HepG2 (cell line): ENCODE results near the gene TGM1. TPM values are rescaled to one million over a fixed set of nuclear protein-coding genes. Genes with fewer than 3 reads are reported as not detected.

ENCODE experiments used
- ATAC-seq: fragments of 200-7000 bp; cut with Tn5 transposase; 3 replicates; pipeline ENCODE4 v1.9.1; 2020; ENCODE audit warnings: mild to moderate bottlenecking, moderate library complexity
- BruUV-seq: library from RNA; stranded (reverse); fragments of 400-500 nt; replicated peaks from 2 replicates; lab custom pipeline; 2021; lab: Mats Ljungman, UMichigan
- CTCF ChIA-PET: fragments of 300-600 bp; formaldehyde crosslinking; extraction: SDS; loops from one replicate; lab custom pipeline; 2021; ENCODE audit warnings: low total read pairs, inconsistent platforms, low intra/inter-chr PET ratio; lab: Yijun Ruan, JAX
- POLR2A ChIA-PET: fragments of 350-600 bp; sonication (Branson Sonifier 250); formaldehyde crosslinking; loops from one replicate; lab custom pipeline; 2020; ENCODE audit warnings: antibody characterized with exemption, inconsistent platforms; lab: Yijun Ruan, JAX
- DNase-seq: peaks from one replicate; pipeline ENCODE4 v3.0.0-alpha.2; 2015; ENCODE audit warnings: low spot score
- FAIRE-seq: peaks from 3 replicates; lab custom pipeline; 2011; peaks lifted over from hg19 to GRCh38; lab: Jason Lieb, UNC
- H2AFZ ChIP-seq: one replicate; pipeline ENCODE4 v1.6.1; 2011; ENCODE audit warnings: low read length, inconsistent platforms
- H3K27ac ChIP-seq: fragments of 300-600 bp; 3 replicates; pipeline ENCODE4 v1.8.0; 2011; ENCODE audit warnings: mixed run types, mild to moderate bottlenecking, mixed read lengths, low read length, inconsistent platforms; ENCODE audit not compliant: insufficient read depth; ENCODE audit errors: extremely low read length
- H3K27me3 ChIP-seq, 2 experiments: fragments of 200-600 bp in 1 of 2; 2 replicates in 1 of 2; 3 replicates in 1 of 2; pipeline versions ENCODE4 v1.6.0 to v1.8.0; 2011; ENCODE audit warnings: low read length in 2 of 2, mild to moderate bottlenecking in 2 of 2, moderate library complexity in 2 of 2, inconsistent platforms in 1 of 2; ENCODE audit not compliant: insufficient read depth in 2 of 2, control insufficient read depth in 1 of 2
- H3K36me3 ChIP-seq, 2 experiments: fragments of 200-600 bp in 1 of 2; replicated peaks in 1 of 2; 2 replicates in 1 of 2; 3 replicates in 1 of 2; pipeline versions ENCODE4 v1.5.1 to v1.8.0; 2011; ENCODE audit warnings: low read length in 2 of 2, inconsistent platforms in 1 of 2; ENCODE audit not compliant: insufficient read depth in 2 of 2, control insufficient read depth in 1 of 2
- H3K4me1 ChIP-seq: 2 replicates; pipeline ENCODE4 v1.5.1; 2012; ENCODE audit warnings: low read length, inconsistent platforms; ENCODE audit not compliant: insufficient read depth
- H3K4me2 ChIP-seq: 2 replicates; pipeline ENCODE4 v1.6.0; 2011; ENCODE audit warnings: low read depth, low read length, inconsistent platforms
- H3K4me3 ChIP-seq, 3 experiments: fragments of 200-600 bp in 1 of 3; sonication (generic), shearing (Covaris generic) in 1 of 3; replicated peaks in 1 of 3; 2 replicates each; pipeline ENCODE4 v1.5.1; 2011 to 2016; ENCODE audit warnings: low read length in 3 of 3, inconsistent platforms in 2 of 3, low read depth in 2 of 3, mild to moderate bottlenecking in 2 of 3, control low read depth in 1 of 3, mixed read lengths in 1 of 3; ENCODE audit not compliant: insufficient read depth in 1 of 3
- H3K79me2 ChIP-seq: one replicate; pipeline ENCODE4 v1.6.1; 2011; ENCODE audit warnings: low read length, inconsistent platforms; ENCODE audit not compliant: insufficient read depth
- H3K9ac ChIP-seq: 2 replicates; pipeline ENCODE4 v1.6.0; 2011; ENCODE audit warnings: mild to moderate bottlenecking, low read depth, low read length, inconsistent platforms; ENCODE audit not compliant: insufficient read depth
- H3K9me3 ChIP-seq: 2 replicates; pipeline ENCODE4 v1.5.1; 2012; ENCODE audit warnings: mild to moderate bottlenecking, low read length
- H4K20me1 ChIP-seq: 2 replicates; pipeline ENCODE4 v1.6.0; 2011; ENCODE audit warnings: inconsistent platforms, mild to moderate bottlenecking, low read length, moderate library complexity; ENCODE audit not compliant: insufficient read depth
- AGO2 ChIP-seq: fragments of 200-400 bp; formaldehyde crosslinking; optimal IDR thresholded peaks from 2 replicates; pipeline ENCODE3; 2017; ENCODE audit warnings: mild to moderate bottlenecking, low read depth, low read length, moderate library complexity
- SMAD1 ChIP-seq: sonication (generic); formaldehyde crosslinking; IDR thresholded peaks from 2 replicates; pipeline ENCODE4 v1.4.0; 2020; ENCODE audit warnings: missing genetic modification reagents, low read depth, mild to moderate bottlenecking, borderline replicate concordance
- SMAD9 ChIP-seq: sonication (generic); formaldehyde crosslinking; IDR thresholded peaks from 2 replicates; pipeline ENCODE4 v1.5.1; 2020; ENCODE audit warnings: mild to moderate bottlenecking, missing genetic modification reagents
- THAP9 ChIP-seq: sonication (generic); formaldehyde crosslinking; IDR thresholded peaks from 2 replicates; pipeline ENCODE4; 2020; ENCODE audit warnings: missing genetic modification reagents, mild to moderate bottlenecking, borderline replicate concordance
- ZNF224 ChIP-seq: sonication (generic); formaldehyde crosslinking; IDR thresholded peaks from 2 replicates; pipeline ENCODE4 v1.5.0; 2020; ENCODE audit warnings: mild to moderate bottlenecking, missing genetic modification reagents
- ZNF280B ChIP-seq: sonication (generic); formaldehyde crosslinking; IDR thresholded peaks from 2 replicates; pipeline ENCODE4 v1.5.0; 2020; ENCODE audit warnings: missing genetic modification reagents, mild to moderate bottlenecking, borderline replicate concordance
- ZNF572 ChIP-seq: sonication (generic); formaldehyde crosslinking; IDR thresholded peaks from 2 replicates; pipeline ENCODE4 v1.5.1; 2020; ENCODE audit warnings: mild to moderate bottlenecking, missing genetic modification reagents
- ZNF883 ChIP-seq: sonication (generic); formaldehyde crosslinking; IDR thresholded peaks from 2 replicates; pipeline ENCODE4 v1.5.1; 2020; ENCODE audit warnings: mild to moderate bottlenecking, missing genetic modification reagents; ENCODE audit errors: not compliant biosample characterization
- WGBS: methylation state at CpG from one replicate; pipeline ENCODE4 v1.1.6; 2017; ENCODE audit warnings: low lambda C conversion rate; 5-methylcytosine and 5-hydroxymethylcytosine counted together
- in situ Hi-C: cut with HindIII; loops from 2 replicates; pipeline ENCODE4 v1.10.0; 2017; ENCODE audit warnings: low pct_unique_long_range_greater_than_20kb; ENCODE audit not compliant: extremely low pct_ligation_motif_present
- intact Hi-C: fragments of 100-400 bp; cut with micrococcal nuclease; formaldehyde crosslinking; loops from one replicate; pipeline ENCODE4 v1.10.0; 2022; ENCODE audit not compliant: unreplicated experiment
- polyA plus RNA-seq, 8 experiments: library from polyadenylated mRNA; depleted of rRNA in 3 of 8; stranded (reverse) in 7 of 8; unstranded in 1 of 8; fragments of >200 nt; fragmentation: Illumina TruSeq in 4 of 8; extraction: Trizol in 4 of 8; gene quantifications; 2 replicates each; pipeline versions ENCODE4 v1.2.1 to v1.2.3, GENCODE V29; 2011 to 2016; ENCODE audit warnings: low read depth in 4 of 8, missing spikeins in 1 of 8, mixed read lengths in 1 of 8; ENCODE audit not compliant: insufficient read depth in 1 of 8
- total RNA-seq, 5 experiments: library from RNA; depleted of rRNA; stranded (reverse); fragments of >200 nt; fragmentation: Illumina TruSeq; extraction: Trizol; gene quantifications; 2 replicates each; pipeline ENCODE4 v1.2.3, GENCODE V29; 2016; ENCODE audit warnings: low read depth in 1 of 5
- TF ChIP-seq, protein P1 (sequence below): sonication (generic); formaldehyde crosslinking; IDR thresholded peaks from 2 replicates; pipeline ENCODE4 v1.5.1; 2020; ENCODE audit warnings: mild to moderate bottlenecking, missing genetic modification reagents, moderate library complexity

TGM1 gene
- total and polyA plus RNA-seq, 2 of the 13 experiments (the other 11 are each of a cell fraction or from before 2014, with no cell fraction given) = 3.2 to 10.6 TPM

DNA sequence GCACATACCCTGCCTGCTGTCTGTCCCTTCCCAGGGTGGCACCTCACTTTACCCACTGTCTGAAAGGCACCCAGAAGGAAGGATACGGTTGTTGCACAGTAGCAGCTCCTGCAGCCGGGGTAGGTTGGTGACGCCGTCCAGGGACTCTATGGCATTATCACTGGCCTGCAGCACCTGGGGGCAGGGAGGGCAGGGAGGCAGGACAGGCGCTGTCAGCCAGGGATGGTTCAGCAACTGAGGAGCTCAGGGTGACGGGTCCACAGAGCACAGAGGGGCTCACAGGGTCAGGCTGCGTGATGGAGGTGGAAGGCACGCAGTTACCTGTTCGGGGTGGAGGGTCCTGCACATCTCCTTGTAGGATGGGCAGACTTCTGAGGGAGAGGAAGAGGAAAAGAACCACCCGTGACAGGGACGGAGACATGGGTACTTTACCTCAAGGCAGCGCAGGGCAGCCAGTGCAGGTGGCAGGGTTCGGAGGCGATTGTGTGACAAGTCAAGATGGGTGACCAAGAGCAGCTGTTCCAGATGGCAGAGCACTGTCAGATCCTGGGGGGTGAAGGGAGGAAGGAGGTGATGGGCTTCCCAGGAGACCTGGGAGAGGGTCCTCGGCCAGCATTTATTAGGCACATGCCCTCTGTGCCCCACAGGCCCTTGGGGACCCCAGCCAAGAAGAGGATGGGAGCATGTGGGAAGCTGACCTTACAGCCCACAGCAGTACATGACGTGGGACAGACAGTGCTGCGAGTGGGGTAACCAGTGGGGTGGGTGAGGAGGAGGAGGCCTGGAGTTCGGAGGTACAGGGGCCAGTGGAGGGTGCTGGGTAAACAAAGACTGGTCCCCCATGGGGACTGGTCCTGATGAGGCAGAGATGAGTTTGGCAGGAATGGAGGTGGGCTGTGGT, 3.6 kb upstream of the TGM1 start:
- FAIRE-seq (no peak), ATAC-seq (no peak)
- POLR2A ChIA-PET = interaction anchor here (3.7 to 16.5 kb wide), 3 partner anchors 10 to 26 kb away, joined by 23 to 435 read pairs (median 254); partner anchors contain the start of genes TGM1 and TINF2

More for the DNA sequence above, 3.6 kb upstream of the TGM1 start:
- Histone ChIP-seq H3K4me2 (no peak overlapping the region), H3K79me2 (peaks cover under 1% of the 10 kb centered on the region), H3K27ac (no peak overlapping the region), H2AFZ (no peak overlapping the region), H3K4me3 (no peak overlapping the region), H3K9me3 (no peaks in the 10 kb centered on the region), H3K27me3 (no peaks in the 10 kb centered on the region; a peak in 1 of 5 replicates), H3K36me3 (peaks cover 19 to 38% of the 10 kb centered on the region in 2 experiments; a peak in 4 of 5 replicates), H3K9ac (no peak overlapping the region), H4K20me1 (no peaks in the 10 kb centered on the region), H3K4me1 (peaks cover 9% of the 10 kb centered on the region)
- intact Hi-C loops = no loop called here
- CTCF ChIA-PET = no interaction called here
- no peak for DNase-seq
- WGBS = 92% methylated on average over 18 of the region's 18 CpGs
- no TSS peak for BruUV-seq
- in situ Hi-C loops = no loop called here
- TF ChIP-seq AGO2 = peak; percentile 34
- TF ChIP-seq ZNF572 (CRISPR knock-in tag) = 0 out of 2 replicates have a peak, but pooled peaks have one; percentile 67
- peak; percentile 14 for TF ChIP-seq ZNF883 (CRISPR knock-in tag)
- TF ChIP-seq, protein P1, sequence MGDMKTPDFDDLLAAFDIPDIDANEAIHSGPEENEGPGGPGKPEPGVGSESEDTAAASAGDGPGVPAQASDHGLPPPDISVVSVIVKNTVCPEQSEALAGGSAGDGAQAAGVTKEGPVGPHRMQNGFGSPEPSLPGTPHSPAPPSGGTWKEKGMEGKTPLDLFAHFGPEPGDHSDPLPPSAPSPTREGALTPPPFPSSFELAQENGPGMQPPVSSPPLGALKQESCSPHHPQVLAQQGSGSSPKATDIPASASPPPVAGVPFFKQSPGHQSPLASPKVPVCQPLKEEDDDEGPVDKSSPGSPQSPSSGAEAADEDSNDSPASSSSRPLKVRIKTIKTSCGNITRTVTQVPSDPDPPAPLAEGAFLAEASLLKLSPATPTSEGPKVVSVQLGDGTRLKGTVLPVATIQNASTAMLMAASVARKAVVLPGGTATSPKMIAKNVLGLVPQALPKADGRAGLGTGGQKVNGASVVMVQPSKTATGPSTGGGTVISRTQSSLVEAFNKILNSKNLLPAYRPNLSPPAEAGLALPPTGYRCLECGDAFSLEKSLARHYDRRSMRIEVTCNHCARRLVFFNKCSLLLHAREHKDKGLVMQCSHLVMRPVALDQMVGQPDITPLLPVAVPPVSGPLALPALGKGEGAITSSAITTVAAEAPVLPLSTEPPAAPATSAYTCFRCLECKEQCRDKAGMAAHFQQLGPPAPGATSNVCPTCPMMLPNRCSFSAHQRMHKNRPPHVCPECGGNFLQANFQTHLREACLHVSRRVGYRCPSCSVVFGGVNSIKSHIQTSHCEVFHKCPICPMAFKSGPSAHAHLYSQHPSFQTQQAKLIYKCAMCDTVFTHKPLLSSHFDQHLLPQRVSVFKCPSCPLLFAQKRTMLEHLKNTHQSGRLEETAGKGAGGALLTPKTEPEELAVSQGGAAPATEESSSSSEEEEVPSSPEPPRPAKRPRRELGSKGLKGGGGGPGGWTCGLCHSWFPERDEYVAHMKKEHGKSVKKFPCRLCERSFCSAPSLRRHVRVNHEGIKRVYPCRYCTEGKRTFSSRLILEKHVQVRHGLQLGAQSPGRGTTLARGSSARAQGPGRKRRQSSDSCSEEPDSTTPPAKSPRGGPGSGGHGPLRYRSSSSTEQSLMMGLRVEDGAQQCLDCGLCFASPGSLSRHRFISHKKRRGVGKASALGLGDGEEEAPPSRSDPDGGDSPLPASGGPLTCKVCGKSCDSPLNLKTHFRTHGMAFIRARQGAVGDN (CRISPR knock-in tag) = 0 out of 2 replicates have a peak, but pooled peaks have one; percentile 9
- no peak for TF ChIP-seq SMAD9 (CRISPR knock-in tag)
- TF ChIP-seq ZNF224 (CRISPR knock-in tag) = no peak
- peak; percentile 16; the same call in 1 of the 2 replicates for TF ChIP-seq ZNF280B (CRISPR knock-in tag)
- 0 out of 2 replicates have a peak, but pooled peaks have one; percentile 19 for TF ChIP-seq THAP9 (CRISPR knock-in tag)
- 0 out of 2 replicates have a peak, but pooled peaks have one; percentile 51 for TF ChIP-seq SMAD1 (CRISPR knock-in tag)
